GM12801 (cell line): ENCODE data around the gene HSCB.

ENCODE experiments used
- TF ChIP-seq, protein P1 (sequence below): IDR thresholded peaks from one replicate; pipeline ENCODE4 v1.5.1; 2011; ENCODE audit warnings: control low read depth; ENCODE audit not compliant: insufficient read length; ENCODE audit errors: extremely low read depth

The HSCB gene

DNA sequence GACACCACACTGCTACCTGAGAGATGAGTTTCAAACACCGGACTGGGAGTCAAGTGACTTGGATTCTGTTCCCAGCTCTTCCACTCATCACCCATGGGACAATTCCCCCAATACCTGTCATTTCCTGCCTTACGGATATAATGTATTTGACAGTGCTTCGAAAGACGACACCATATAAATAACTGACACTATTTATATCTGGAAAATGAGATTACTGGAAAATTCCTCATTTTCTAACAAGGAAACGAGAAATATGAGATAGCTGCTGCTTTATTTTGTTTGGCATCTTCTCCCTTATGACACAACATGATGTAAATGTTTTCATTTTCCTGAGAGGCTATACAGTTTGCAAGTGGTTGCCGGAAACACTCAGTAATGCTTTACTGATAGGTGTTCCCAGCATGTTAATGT is 8.6 kb downstream of the HSCB start:
- TF ChIP-seq, protein P1, sequence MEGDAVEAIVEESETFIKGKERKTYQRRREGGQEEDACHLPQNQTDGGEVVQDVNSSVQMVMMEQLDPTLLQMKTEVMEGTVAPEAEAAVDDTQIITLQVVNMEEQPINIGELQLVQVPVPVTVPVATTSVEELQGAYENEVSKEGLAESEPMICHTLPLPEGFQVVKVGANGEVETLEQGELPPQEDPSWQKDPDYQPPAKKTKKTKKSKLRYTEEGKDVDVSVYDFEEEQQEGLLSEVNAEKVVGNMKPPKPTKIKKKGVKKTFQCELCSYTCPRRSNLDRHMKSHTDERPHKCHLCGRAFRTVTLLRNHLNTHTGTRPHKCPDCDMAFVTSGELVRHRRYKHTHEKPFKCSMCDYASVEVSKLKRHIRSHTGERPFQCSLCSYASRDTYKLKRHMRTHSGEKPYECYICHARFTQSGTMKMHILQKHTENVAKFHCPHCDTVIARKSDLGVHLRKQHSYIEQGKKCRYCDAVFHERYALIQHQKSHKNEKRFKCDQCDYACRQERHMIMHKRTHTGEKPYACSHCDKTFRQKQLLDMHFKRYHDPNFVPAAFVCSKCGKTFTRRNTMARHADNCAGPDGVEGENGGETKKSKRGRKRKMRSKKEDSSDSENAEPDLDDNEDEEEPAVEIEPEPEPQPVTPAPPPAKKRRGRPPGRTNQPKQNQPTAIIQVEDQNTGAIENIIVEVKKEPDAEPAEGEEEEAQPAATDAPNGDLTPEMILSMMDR, result no peak

DNA sequence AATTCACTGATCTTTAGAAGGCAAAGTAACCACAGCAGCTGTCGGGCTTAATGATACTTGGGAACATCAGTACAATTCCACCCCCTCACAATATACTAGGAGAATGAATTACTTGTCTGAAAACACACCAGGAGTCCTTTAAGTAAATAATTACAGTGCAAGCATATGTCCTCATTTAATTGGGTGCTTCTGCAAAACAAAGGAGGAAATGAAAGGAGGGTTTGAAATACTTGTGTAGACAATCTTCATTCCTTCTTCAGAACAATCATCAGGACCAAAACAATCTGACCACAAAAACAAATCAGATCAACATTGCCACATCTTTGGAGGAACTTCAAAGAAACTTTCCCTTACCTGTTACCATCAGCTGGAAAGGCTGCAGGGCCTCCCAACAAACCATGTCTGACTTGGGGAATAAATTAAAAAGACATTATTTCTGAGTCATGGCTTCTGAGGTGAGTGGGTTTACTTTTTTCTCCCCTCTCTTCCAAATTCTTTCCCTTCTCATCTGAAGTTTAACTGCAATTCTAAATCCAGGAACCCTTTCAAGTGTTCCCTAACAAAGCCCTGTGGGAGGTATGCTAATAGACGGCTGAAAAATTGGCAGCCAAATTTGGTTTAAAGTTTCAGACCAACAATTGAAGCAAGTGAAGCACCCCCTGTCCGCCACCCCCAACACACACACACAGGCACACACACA is 18.2 kb downstream of the HSCB start:
- TF ChIP-seq, protein P1, result no peak

DNA sequence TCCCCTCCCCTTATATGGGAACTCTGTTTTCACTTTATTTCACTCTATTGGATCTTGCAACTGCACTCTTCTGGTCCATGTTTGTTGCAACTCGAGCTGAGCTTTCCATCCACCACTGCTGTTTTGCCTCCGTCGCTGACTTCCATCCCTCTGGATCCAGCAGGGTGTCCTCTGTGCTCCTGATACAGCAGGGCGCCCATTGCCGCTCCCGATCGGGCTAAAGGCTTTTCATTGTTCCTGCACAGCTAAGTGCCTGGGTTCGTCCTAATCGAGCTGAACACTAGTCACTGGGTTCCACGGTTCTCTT is 19.6 kb downstream of the HSCB start:
- TF ChIP-seq, protein P1, result no peak

DNA sequence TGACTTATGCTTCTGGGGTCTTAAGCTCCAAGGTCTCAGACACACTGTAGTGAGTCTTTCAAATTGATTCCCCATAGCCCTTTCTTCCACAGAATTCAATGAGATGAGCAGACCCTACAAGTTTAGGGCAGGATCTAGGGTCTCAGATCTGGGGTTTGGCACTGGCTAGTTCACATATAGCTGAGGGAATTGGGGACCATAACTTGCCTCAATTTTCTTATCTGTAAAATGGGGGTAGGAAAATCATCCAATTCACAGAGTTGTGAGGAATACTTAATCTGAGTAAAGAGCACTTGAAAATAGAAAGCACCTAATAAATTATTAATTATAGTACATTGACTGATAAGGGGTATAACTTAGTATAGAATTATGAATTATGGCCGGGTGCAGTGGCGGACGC is 24.8 kb downstream of the HSCB start:
- TF ChIP-seq, protein P1, result no peak

DNA sequence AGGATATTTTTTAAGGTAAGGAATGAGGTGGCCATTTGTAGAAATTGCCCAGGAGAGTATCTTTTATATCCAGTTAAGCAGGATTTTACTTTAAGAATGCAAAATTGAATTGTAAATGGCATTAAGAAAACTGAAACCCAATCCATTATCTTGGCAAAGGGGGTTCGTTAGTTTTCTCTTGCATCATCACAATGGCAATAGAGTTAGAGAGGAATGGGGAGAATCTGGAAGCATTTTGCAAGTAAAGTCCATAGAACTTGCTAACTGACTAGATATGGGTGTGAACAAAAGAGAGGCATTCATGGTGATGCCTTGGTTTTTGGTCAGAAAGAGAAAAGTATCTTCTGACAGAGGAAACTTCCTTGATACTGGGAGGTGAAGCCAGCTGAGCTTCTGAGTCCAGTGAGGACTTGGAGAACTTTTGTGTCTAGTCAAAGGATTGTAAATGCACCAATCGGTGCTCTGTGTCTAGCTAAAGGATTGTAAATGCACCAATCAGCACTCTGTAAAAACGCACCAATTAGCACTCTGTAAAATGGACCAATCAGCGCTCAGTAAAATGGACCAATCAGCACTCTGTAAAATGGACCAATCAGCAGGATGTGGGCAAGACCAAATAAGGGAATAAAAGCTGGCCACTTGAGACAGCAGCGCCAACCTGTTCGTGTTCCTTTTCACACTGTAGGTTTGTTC is 27.0 kb downstream of the HSCB start:
- TF ChIP-seq, protein P1, result no peak

DNA sequence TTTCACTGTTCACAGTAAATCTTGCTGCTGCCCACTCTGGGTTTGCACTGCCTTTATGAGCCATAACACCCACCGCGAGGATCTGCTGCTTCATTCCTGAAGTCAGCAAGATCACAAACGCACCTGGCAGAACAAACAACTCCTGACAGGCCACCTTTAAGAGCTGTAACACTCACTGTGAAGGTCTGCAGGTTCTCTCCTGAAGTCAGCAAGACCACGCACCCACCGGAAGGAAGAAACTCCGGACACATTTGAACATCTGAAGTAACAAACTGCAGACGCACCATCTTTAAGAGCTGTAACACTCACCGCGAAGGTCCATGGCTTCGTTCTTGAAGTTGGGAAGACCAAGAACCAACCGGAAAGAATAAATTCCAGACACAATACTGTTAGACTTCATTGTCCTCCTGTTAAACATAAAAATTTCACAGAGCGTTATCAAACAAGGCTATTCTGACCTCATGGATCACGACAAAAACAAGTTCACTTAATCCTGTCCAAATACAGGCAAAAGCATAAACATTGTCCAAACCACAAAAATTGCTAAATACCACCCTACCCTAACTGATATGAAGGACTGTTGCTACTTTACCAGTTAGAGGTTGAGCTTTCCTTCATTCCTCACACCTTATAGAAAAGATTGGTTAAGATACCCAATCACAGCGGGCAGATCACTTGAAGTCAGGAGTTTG is 27.7 kb downstream of the HSCB start:
- TF ChIP-seq, protein P1, result no peak

DNA sequence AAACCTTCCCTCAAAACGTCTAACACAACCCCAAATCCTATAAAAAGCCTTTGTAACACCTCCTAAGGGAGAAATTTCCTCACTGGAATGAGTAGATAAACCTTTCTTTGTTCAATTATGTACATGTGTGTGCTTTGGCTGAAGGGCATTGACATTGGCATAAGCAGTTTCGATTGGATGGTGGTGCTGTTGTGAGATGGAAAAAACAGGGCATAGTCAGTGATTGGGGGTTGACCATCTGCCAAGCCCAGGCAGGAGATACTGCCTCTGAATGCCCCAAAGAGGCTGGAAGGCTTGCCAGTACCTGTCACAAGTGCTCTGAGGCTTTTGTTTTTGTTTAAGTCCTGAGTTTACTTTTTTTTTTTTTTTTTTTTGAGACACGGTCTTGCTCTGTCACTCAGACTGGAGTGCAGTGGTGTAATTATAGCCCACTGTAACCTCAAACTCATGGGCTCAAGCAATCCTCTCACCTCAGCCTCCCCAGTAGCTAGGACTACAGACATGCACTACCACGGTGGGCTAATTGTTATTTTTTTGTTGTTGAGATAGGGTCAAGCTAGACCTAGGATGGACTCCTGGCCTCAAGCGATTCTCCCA is 29.5 kb downstream of the HSCB start:
- TF ChIP-seq, protein P1, result no peak
